Central memory CD4-positive, alpha-beta T cell (primary cell): ENCODE results near the gene CDK14.
"Not testable (repeated sequence)": the region's sequence is repeated elsewhere in the genome, so short reads cannot be mapped to it uniquely, and the experiment has no call there.

Source experiments
- DNase-seq: peaks from one replicate; pipeline ENCODE4 v3.0.0; 2022

The CDK14 gene

DNA sequence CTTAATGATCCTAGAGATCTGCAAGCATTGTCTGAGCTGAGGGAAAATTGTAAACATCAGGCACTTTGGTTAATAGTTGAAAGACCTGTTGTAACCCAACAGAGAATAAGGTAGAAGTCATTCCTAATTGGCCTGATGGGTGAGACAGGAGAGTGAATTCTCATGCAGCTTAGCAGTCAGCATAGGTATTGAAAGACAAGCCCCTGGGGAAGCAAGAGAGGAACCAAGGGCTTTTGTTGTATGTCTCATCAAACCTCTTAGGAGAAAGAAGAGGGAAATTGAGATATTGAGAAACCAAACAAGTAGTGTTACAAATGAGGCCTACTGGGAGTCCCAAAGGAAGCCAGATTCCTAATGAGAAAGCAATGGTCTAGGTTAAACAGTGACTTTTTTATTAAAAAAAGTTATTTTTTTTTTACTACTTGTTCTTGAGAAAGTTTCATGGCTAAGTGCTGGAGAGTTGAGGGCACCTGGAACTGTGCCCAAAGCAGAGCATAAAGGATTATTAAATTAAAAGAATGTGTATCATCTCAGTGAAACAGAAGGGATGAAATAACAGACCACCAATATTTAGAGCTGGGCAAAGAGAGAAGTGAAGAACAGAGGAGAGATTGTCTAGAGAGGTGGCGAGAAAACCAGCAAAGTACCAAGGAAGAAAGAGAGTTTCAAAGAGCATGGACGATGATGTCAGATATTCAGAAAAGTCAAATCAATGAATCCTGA, 168.9 kb downstream of the CDK14 start:
- DNase-seq: no peak

DNA sequence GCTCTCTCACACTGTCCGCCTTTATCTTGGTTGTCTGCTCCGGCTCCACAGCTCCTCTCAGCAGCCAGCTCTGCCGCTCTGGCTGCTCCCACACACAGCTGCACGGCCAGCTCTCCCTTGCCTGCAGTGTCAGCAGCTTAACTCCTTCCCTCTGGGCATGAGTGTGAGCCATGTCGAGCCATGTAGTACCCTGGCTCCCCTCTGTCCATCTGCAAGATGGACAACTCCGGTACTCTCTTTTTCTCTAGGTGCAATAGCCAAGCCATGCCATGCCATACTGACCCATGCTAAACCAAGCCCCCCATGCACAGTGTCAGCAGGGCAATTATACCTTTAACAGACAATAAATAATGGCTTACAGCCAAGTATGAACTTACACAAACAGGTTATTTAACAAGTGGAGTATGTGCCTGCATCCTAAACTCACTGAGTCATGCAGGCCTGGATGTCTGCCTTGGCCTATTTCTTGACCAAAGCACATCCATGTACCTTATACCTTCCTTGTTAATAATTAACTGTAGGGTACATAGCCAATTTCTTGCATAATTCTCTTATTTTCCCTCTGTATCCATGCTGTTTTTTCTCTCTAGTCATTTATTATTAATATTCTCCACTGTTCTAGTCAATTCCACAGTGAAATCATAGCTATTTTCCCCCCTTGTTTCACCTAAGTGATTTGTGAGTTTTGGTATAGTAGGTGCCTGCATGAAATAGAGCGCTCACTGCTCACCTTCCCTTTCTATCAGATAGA, 170.9 kb downstream of the CDK14 start:
- no peak for DNase-seq

DNA sequence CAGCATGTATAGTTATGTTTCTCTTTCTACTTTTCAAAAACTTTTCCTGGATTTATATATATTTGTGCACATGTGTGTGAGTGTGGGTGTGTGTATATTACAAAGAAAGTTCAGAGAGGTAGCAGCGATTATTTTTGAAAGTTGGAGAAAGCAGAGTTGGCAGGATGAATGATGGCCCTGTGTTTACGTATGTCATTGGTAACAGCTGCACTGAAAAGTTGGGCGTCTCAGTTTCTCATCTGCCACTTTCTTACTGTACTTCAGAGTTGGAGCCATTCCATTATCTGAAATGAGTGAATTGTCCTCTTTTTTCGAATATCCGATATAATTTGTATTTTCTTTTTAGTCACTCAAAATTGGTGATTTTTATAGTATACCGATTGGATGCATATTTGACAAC, 172.2 kb downstream of the CDK14 start:
- no peak for DNase-seq

DNA sequence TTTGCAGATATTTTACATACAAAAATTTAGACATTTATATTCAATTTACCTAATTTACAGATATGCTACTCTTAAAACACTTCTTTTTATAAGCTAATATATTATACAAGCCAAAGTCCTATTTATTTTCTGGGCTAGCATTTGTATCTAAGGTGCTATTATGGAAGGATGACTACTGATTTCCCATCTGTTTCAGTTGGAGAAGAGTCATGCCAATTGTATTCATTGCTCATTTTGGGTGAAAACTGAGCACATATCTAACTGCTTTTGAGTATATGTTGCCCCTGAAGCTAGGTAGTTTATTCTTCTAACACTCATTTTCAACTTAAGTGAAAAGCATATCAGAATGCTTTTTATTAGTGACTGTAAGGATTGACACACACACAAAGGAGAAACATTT, 172.9 kb downstream of the CDK14 start:
- no peak for DNase-seq

DNA sequence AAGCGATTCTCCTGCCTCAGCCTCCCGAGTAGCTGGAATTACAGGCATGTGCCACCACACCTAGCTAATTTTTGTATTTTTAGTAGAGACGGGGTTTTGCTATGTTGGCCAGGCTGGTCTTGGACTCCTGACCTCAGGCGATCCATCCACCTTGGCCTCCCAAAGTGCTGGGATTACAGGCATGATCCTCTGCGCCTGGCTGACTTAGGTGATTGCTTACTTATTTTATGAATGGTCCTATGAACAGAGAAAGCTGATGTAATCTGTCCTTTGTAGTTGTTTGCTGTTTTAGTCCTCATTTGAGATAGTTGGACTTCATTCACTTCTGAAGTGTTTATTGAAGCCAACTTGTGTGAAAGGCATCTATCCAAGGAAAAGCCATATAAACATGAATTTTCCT, 173.4 kb downstream of the CDK14 start:
- not testable (repeated sequence) for DNase-seq

DNA sequence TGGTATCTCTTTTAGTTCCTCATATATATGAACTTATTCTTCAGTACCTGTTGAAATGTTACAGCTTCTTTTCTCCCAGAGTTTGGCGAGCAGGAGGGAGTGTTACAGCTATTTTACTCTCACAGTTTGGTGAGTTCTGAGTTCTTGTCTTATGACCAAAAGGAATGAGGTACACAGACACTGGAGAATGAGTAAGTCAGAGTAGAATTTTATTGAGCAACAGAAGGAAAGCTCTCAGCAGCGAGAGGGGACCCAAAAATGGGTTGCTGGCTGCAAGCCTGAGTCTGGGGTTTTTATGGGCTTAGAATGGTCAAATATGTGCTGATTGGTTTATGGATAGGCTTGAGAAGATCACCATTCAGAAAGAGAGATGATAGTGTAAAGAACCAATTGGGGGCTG, 175.2 kb downstream of the CDK14 start:
- no peak for DNase-seq

DNA sequence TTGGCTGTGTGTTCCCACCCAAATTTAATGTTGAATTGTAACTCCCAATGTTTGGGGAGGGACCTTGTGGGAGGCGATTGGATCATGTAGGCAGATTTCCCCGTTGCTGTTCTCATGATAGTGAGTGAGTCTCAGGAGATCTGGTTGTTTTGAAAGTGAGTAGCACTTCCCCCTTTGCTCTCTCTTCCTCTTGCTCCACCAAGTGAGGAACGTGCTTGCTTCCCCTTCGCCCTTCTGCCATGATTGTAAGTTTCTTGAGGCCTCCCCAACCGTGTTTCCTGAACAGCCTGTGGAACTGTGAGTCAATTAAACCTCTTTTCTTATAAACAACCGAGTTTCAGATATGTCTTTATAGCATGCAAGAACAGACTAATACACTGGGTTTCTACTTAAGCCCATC, 176.3 kb downstream of the CDK14 start:
- no peak for DNase-seq

DNA sequence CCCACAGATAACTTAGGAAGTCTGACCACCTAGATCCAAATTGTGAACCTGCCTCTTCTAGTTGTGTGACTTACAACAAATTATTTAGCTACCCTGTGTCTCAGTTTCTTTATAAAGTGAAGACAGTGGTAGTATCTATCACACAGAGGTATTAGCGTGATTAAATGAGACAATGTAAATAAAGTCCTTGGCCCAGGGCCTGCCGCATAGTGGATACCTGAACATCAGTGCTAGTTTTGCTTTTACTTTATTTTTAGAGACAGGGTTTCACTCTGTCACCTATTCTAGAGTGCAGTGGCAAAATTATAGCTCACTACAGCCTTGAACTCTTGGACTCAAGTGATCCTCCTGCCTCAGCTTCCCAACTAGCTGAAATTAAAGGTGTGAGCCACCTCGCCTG, 177.1 kb downstream of the CDK14 start:
- DNase-seq: no peak

DNA sequence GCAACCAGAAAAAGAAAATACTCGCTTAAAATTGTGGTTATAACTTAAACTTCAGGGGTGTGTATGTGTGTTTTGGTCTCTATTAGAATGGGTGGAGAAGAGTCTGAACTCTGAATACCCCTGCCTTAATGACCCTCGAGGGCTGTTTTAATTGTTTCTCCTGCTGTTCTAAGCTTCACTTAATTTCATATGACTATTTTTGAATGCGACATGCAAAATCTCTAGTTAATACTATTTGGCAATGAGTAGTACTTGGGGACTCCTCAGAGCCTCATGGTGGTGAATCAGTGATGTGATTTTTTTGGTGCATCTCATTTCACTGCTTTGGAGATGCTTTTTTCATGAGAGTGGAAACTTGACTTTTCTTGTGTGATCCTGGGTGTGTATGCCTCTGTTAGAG, 178.6 kb downstream of the CDK14 start:
- DNase-seq: no peak

DNA sequence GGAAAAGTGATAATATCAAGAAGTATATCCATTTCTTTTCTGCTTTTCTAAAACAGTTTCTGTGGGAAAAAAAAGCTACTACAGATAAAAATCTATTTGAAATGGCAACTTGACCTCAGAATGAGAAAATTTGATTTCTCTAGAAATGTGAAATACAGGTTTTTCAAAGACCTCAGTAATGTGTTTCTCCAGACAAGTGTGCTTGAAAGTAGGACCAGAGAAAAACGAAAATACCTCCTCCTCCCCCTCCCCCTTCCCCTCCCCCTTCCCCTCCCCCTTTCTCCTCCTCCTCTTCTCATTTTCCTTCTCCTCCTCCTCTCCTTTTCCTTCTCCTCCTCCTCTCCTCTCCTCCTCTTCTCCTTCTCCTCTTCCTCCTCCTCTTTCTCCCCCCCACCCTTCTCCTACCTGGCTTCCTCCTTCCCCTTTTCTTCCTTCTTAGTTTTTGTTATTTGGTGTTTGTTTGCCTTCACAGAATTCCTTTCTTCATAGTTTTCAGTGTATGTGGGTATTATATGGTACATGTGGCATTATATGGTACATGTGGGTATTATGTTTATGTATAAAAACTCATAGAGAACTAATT, 179.4 kb downstream of the CDK14 start:
- no peak for DNase-seq

DNA sequence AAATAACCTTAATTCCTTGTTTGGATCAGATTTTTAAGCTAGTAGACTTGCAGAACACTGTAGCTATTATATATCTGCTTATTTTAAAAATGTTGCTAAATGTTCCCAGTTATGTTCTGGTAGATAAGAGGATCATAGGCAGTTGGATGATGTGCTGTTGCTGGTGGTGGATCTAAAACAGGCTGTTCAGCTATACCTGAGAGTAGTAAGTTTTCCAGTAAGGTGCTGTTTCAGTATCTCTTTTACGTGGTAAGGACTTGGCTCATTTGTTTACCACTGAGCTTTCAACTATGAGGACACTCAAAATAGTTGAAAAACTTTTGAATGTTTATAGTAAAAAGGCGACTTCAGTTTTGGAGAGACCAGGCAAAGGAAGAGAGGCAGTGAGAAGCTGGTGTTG, 180.9 kb downstream of the CDK14 start:
- DNase-seq: no peak

DNA sequence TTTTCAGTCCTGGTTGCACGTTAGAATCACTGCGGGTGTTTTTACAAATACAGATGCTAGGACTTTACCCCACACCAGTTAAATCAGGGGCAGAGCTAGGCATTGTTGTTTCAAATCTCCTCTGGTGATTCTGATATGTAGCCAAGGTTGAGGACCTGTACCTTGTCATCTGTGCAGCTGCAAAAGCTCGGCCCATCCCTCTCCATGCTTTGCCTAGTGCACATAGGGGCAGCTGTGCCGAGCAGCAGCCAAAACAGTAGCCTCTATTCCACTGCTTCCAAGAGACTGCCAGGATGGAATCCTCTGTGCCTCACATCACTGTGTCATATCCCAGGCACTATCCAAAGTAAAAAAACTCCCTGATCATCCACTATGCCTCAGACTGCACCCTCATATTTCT, 181.3 kb downstream of the CDK14 start:
- no peak for DNase-seq

DNA sequence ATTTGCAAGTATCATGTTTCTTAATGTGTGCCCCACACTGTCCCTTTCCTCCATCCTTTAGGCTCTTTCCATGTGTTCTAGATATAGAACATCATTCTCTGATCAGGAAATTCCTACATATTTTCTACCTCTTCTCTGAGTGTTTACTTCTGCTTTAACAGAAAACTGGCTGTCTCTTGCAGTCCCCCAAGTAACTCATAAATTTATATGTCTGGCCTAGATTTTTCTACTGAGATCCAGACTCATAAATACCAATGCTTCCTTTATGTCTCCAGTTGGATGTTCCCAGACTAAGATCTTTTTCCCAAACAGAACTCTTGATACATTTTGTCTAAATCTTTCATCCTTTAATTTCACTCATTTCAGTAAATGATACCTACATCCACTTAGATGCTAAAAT, 181.8 kb downstream of the CDK14 start:
- DNase-seq: no peak

DNA sequence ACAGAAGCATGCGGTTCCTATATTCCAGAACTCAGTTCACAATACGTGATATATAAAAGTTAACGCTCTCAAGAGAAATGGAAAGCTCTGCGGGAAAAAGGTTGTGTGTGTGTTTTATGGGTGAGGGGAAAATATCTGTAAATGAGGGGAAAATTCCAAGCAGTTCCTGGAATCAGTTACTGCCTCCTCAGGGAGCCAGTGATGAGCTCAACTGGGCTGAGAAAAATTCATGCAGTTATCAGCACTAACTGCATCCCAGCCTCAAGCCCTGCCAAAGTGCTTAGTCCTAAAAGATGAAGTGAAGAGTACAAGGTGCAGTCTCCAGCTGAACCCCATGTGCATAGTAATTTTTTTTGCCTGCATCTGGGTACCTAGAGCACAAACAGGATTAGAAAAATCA, 191.9 kb downstream of the CDK14 start:
- DNase-seq: no peak

DNA sequence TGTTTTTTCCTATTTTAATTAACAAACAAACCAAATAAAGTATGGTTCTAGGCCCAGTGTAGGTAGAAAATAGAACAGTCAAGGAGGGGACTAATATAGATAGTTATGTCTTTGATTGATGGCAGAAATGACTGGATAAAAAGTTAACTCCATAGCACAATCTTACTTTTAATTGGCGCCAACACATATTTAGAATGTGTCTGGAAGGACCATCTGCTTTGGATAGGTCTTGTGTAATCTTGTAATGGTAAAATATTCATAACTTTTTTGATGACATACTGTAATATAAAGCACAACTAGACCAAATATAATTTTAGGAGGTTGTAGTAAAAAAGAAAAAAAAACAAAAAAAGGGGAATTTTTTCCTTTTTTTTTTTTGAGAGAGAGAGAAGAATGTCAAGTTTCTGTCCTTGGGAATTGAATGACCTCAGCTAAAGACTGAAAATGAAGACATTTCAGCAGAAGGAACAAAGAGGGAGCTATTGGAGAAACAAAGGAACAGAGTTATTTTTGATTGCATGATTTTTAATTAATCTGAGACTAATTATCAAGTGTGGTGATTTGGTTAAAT, 193.7 kb downstream of the CDK14 start:
- no peak for DNase-seq

DNA sequence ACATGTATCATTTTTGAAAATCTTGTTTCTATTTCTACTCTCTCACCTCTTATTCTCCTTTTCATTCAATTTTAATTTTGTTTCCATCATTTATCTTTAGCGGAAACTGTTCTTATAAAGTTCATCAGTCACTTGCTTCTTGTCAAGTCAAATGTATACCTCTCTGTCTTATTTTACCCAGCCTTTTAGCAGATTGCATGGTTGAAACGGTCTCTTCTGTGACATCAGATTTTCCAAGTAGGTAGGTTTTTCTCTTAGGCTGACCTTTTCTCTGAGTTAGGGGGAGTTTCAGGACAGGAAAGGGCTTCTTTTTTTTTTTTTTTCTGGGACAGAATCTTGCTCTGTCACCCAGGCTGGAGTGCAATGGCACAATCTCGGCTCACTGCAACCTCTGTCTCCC, 195.5 kb downstream of the CDK14 start:
- DNase-seq: no peak

DNA sequence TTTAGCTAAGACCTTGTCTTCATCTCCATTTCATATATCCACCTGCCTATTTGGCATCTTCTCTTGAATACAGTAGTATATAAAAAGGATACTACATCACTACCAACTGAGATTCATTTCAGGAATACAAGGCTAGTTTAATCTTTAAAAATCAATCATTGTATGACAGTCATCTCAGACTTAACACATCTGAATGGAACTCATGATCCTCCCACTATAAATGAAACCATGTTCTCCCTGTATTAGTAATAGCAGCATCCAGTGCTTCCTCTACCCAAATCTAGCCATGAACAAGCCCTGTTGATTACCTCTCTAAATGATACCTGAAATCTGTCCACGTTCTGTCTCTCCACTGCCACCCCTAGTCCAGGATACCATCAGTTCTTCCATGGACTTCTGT, 196.2 kb downstream of the CDK14 start:
- DNase-seq: no peak

DNA sequence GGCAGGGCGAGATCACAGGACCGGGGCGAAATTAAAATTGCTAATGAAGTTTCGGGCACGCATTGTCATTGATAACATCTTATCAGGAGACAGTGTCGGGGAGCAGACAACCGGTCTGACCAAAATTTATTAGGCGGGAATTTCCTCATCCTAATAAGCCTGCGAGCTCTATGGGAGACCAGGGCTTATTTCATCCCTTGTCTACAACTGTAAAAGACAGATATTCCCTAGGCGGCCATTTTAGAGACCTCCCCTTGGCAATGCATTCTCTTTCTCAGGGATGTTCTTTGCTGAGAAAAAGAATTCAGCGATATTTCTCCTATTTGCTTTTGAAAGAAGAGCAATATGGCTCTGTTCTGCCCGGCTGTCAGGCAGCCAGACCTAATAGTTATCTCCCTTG, 198.1 kb downstream of the CDK14 start:
- DNase-seq: not testable (repeated sequence)

DNA sequence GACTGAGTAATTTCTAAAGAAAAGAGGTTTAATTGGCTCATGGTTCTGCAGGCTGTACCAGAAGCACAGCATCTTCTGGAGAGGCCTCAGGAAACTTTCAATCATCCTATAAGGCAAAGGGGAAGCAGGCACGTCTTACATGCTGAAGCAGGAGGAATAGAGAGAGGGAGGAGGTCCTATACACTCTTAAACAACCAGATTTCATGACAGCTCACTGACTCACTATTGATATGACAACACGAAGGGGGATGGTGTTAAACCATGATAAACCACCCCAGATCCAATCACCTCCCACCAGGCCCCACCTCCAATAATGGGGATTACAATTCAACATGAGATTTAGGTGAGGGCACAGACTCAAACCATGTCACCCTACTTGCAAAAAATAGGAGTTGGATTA, 201.5 kb downstream of the CDK14 start:
- DNase-seq: no peak

DNA sequence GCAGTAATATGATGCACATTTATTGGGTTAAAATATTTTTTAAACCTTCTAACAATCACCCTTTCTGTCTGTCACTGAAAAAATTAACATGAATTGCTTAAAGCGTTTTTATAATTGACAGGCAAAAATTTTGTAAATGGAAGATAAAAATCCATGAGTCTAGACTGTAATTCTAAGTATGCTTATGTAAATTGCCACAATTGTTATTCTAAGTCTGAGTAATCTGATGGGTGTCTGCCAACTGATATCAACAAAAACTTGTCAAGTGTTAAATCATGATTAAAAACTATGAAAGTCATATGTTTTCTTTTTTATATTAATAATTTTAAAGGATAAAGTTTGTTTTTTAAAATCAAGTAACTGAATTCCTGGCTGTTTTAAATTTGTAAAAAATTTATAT, 208.2 kb downstream of the CDK14 start:
- no peak for DNase-seq

DNA sequence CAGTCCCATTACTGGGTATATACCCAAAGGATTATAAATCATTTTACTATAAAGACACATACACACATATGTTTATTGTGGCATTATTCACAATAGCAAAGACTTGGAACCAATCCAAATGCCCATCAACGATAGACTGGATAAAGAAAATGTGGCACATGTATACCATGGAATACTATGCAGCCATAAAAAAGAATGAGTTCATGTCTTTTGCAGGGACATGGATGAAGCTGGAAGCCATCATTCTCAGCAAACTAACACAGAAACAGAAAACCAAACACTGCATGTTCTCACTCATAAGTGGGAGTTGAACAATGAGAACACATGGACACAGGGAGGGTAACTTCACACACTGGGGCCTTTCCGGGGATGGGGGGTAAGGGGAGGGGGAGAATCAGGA, 219.4 kb downstream of the CDK14 start:
- not testable (repeated sequence) for DNase-seq

DNA sequence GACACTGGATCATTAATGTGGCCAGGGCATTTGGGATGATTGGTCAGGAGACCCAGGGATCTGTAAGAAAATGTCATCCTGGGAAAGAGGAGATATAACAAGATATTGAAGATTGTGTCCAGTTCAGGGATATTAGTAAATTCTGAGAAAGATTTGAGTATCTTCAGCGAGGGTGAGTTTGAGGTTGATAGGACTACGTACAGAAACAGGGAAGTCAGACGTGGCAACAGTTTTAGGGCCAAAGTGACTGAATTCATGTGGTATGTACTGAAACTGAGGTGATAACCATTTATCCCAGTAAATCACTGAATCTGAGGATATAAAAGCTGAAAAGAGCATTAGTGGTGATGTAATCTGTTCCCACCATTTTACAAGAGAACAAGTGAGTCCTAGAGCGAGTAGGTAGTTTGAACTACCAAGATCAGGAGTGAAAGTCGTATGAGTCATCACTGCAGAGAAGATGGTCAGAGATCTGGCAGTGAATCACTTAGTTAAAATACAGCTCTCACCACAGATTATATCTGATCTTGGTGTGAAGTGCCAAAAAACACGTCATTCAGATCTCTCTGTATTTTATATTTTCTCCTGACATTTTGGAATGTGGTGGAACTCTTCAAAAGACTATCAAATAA, 220.5 kb downstream of the CDK14 start:
- no peak for DNase-seq

DNA sequence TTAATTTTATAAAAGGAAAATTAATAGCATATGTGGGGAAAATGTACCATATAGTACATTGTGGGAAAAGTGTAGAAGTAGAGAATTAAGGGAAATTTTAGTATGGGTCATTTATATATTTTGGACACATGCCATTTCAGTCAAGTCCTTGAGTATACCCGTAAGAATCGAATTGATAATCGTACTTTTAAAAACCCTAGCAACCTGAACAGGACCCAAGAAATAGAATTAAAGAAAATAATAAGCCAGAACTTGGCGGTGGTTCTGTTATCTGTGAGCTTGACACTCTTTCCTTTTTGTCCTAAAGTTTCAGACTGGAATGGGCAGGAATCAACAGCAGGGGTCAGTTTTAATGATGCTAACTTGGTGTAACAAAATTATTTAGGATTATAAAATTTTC, 221.0 kb downstream of the CDK14 start:
- DNase-seq: no peak

DNA sequence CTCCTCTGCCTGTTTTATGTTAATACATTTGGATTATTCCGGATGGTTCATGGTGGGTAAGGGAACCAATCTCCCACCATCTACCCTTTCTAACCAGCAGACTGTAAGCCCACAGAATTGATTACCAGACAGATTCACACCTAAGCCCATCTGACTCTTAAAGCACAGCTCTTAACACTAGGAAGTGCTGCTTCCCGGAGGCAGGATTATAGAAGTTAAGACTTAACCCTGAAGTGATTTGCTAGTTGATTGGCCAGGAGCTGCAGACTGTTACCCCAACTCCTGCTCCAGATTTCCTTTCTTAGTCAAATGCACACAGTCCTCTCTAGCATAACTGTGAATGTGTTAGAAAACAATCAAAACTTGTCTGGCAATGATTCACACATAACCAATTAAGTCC, 221.7 kb downstream of the CDK14 start:
- DNase-seq: no peak
